Measurements from ENCODE around the gene OVOL1.

The OVOL1 gene

DNA sequence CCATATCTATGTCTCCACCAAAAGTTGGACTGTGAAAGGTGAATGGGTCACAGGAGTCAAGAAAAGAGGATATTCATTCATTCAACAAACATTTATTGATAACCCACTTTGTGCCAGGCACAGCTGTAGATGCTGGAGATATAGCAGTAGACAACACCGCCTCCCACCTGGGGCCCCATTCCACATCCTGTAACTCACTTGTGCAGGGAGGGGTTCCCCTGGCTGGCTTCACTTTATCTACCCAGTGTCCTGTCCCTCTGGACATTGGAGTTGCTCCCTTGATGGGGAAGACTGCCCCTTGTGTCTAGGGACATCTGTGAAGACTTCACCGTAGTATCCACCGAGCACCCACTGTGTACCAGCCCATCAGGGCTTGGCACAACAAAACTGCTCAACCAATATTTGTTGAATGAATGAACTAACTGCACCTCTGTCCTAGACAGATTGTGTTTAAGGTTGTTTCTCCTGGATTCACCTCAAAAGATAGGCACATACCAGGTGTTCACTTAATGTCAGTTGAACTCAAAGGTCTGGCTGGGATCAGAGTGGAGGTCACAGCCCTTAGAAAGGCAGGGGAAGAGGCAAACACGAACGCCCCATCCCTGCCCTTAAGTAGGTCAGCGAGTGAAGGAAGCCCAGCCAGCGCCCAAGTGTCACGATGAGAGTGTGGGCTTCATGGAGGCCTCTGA lies 1.4 kb upstream of the OVOL1 start:
- in situ Hi-C loops (cut with HindIII; ENCODE audit: low sequenced_read_pairs) = no loop called here
- no peak overlapping the region for H3K4me3 ChIP-seq (ENCODE audit: low read depth, low read length)
- no peak for DNase-seq (ENCODE audit: low read depth, low spot score)
- TF ChIP-seq, protein P1, sequence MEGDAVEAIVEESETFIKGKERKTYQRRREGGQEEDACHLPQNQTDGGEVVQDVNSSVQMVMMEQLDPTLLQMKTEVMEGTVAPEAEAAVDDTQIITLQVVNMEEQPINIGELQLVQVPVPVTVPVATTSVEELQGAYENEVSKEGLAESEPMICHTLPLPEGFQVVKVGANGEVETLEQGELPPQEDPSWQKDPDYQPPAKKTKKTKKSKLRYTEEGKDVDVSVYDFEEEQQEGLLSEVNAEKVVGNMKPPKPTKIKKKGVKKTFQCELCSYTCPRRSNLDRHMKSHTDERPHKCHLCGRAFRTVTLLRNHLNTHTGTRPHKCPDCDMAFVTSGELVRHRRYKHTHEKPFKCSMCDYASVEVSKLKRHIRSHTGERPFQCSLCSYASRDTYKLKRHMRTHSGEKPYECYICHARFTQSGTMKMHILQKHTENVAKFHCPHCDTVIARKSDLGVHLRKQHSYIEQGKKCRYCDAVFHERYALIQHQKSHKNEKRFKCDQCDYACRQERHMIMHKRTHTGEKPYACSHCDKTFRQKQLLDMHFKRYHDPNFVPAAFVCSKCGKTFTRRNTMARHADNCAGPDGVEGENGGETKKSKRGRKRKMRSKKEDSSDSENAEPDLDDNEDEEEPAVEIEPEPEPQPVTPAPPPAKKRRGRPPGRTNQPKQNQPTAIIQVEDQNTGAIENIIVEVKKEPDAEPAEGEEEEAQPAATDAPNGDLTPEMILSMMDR (IDR thresholded peaks at IDR 0.05; ENCODE audit: low read depth, low read length) = no peak

DNA sequence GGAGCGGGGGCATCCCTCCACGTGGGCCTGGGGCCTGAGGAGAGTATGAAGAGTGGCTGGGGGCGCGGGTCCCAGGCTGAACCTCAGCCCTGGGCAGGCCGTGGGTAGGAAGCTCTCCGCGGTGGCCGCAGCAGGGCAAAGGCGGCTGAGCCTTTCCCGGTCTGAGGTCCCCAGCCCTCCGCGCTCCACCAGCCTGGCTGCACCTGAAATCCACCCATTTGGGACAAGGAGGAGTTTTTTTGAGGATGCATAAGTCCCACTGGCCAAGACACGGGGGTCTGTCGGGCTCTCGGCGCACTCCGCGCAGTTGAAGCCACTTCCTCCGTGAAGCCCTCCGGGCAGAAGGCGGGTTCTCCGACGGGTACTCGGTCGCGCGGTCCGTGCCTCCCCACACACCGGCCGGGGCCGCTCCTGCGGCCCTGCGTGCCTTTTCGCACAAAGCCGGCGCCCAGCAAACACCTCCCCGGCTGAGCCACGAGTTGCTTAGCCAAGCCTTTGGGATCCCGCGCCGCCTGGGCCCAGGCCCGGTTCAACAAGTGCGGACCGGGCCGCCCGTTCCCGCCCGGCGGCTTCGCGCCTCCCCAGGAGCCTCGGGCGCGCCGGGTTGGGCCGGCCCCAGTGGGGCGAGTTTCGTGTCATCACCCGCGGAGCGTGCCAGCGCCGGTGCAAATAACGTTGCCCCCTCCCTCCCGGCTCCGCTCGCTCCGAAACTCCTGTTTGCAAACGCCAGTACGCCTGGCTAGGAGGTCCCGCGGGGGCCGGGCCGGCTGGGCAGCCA lies 666 bp upstream of the OVOL1 start:
- no peak for DNase-seq (ENCODE audit: low read depth, low spot score)
- in situ Hi-C loops (cut with HindIII; ENCODE audit: low sequenced_read_pairs) = no loop called here
- TF ChIP-seq, protein P1 (IDR thresholded peaks at IDR 0.05; ENCODE audit: low read depth, low read length) = no peak
- H3K4me3 ChIP-seq (ENCODE audit: low read depth, low read length) = no peak overlapping the region

DNA sequence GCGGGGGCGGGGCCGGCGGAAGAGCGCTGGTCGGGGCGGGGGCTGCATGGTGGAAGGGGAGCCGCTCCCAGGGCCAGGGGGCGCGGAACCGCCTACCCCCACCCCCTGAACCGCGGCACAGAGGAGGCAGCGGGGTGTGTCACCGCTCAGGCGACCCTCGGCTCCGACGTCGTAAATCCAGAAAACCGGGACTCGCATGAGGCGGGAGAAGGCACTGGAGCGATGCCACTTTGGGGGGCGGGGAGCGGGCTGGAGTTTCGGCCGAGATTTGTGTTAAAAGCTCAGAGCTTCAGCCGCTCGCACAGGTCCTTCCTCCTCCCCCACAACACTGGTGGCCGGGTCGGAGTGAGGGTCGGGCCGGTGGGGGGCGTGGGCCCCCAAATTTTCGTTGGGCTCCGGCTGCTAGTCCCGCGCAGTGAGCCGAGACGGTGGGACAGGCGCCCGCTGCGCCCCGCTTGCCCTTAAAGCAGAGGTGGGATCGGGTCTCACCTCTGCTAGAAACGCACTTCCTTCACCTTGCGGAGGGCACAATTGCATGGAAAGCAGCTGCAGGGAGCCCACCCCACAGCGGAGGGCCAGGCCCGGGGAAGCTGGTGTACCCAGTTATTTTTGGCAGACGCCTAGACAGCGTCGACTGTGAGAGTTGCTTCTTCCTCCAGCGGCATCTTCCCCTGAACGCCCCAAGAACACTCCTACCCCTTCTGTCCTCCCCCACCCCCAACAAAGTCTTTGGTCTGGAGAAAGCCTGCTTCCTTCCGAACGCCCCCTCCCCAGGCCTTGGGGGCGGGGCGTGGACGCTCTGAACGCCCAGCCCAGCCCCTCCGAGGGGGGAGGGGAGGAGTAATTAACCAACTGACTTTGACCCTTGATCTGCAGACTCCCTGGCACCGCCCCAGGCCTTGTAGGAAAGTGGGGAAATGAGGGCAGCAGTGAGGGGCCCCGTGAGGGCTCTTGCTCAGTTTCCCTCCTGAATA lies 1.1 kb downstream of the OVOL1 start:
- in situ Hi-C loops (cut with HindIII; ENCODE audit: low sequenced_read_pairs) = no loop called here
- no peak overlapping the region for H3K4me3 ChIP-seq (ENCODE audit: low read depth, low read length)
- no peak for DNase-seq (ENCODE audit: low read depth, low spot score)
- TF ChIP-seq, protein P1 (IDR thresholded peaks at IDR 0.05; ENCODE audit: low read depth, low read length) = no peak

DNA sequence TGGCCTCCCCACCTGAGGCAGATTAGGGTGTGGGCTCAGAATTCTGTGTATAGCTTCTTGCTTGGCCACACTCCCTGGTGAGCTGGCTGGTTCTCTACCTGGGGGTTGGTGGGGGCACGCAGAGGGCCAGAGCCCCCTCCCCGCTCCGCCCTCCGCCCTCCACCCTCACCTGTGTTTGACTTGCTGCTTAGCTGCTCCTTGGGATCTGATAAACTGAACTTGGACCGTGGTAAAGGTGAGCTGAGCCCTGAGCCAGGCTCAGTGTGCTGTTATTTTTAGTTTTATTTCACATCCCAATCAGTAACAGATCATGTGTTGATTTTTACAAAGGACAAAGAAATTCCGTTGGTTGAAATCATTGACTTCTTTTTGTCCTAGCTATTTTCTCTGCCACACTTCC lies 2.0 kb downstream of the OVOL1 start:
- in situ Hi-C loops (cut with HindIII; ENCODE audit: low sequenced_read_pairs) = no loop called here
- DNase-seq (ENCODE audit: low read depth, low spot score) = no peak
- TF ChIP-seq, protein P1 (IDR thresholded peaks at IDR 0.05; ENCODE audit: low read depth, low read length) = no peak
- no peak overlapping the region for H3K4me3 ChIP-seq (ENCODE audit: low read depth, low read length)

DNA sequence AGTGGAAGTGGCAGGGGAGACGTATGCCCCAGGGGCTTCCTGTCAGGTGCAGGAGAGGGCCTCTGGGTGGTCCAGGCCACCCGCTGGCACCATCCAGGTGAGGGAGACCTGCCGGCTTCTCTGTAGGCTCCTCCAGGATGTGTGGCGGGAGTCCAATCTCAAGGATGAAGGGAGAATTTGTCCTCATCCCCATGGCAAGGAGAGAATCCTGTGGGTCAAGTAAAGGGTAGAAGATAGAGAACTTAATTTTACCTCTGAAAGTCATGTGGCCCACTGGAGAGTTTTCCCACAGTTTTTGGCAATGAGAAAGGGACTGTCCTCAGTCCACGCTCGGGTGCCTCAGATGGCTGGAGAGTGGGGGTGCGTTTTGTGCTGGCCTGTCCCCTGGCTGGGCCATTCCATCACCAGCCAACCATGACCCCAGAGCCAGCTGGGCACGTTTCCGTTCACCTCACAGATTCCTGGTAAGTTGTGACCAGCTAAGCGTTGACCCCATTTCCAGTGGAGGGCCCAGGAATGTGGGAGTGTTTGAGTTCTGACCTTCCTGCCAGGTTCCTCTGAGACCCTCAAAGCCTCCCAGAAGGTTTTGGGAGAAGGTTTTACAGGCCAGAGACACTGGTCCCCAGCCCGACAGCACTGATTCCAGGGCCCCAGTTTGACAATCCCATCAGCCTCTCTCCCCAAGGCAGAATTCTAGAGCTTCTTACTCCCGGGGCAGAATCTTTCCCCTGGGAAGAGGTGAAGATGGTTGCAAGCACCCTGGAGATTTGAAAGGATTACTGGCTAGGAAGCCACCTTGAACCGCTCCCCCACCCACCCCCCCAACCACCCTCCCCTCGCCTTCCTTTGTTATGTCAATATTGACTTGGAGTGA lies 2.6 kb downstream of the OVOL1 start:
- TF ChIP-seq, protein P1 (IDR thresholded peaks at IDR 0.05; ENCODE audit: low read depth, low read length) = no peak
- H3K4me3 ChIP-seq (ENCODE audit: low read depth, low read length) = no peak overlapping the region
- no peak for DNase-seq (ENCODE audit: low read depth, low spot score)
- in situ Hi-C loops (cut with HindIII; ENCODE audit: low sequenced_read_pairs) = no loop called here
